GM23338 (cell line): Measurements from ENCODE around the gene FAU. TPM values are rescaled to one million over a fixed set of nuclear protein-coding genes. Genes with fewer than 3 reads are reported as not detected.

Source experiments
- ATAC-seq: fragments of 200-7000 bp; cut with Tn5 transposase; 3 replicates; pipeline ENCODE4 v1.9.1; 2020
- DNase-seq: peaks from one replicate; pipeline ENCODE4 v3.0.0-alpha.2; 2015; ENCODE audit warnings: low spot score
- H2AFZ ChIP-seq: fragments of 200-600 bp; sonication (generic); 2 replicates; pipeline ENCODE4 v1.8.0; 2016; ENCODE audit warnings: antibody characterized with exemption, mild to moderate bottlenecking, moderate library complexity
- H3F3A ChIP-seq: fragments of 200-600 bp; sonication (generic); replicated peaks from 2 replicates; pipeline ENCODE4 v1.8.0; 2017; ENCODE audit warnings: antibody characterized with exemption, mixed run types, low read depth
- H3K27ac ChIP-seq: fragments of 200-600 bp; sonication (generic); 2 replicates; pipeline ENCODE4 v1.6.1; 2016; ENCODE audit warnings: low read depth
- H3K27me3 ChIP-seq: fragments of 200-600 bp; sonication (generic); 2 replicates; pipeline ENCODE4 v1.8.0; 2016; ENCODE audit warnings: mild to moderate bottlenecking, mixed run types, moderate library complexity; ENCODE audit not compliant: insufficient read depth
- H3K36me3 ChIP-seq: fragments of 200-600 bp; sonication (generic); 2 replicates; pipeline ENCODE4 v1.8.0; 2016; ENCODE audit warnings: mild to moderate bottlenecking; ENCODE audit not compliant: insufficient read depth
- H3K4me1 ChIP-seq: fragments of 200-600 bp; sonication (generic); 2 replicates; pipeline ENCODE4 v1.8.0; 2016; ENCODE audit warnings: mild to moderate bottlenecking, moderate library complexity; ENCODE audit not compliant: insufficient read depth
- H3K4me2 ChIP-seq: fragments of 200-600 bp; sonication (generic); 2 replicates; pipeline ENCODE4 v1.7.1; 2017; ENCODE audit warnings: mixed run types
- H3K4me3 ChIP-seq: fragments of 200-600 bp; sonication (generic); 2 replicates; pipeline ENCODE4 v1.6.1; 2016; ENCODE audit warnings: mixed run types
- H3K79me2 ChIP-seq: fragments of 200-600 bp; sonication (generic); replicated peaks from 2 replicates; pipeline ENCODE4 v1.8.0; 2017; ENCODE audit warnings: mild to moderate bottlenecking; ENCODE audit not compliant: insufficient read depth
- H3K9me2 ChIP-seq: fragments of 200-600 bp; sonication (generic); 2 replicates; pipeline ENCODE4 v1.8.0; 2017; ENCODE audit not compliant: insufficient read depth
- H4K20me1 ChIP-seq: fragments of 200-600 bp; sonication (generic); replicated peaks from 2 replicates; pipeline ENCODE4 v1.8.0; 2017; ENCODE audit warnings: mild to moderate bottlenecking; ENCODE audit not compliant: insufficient read depth
- H3K27ac Mint-ChIP-seq: 2 replicates; pipeline ENCODE4 v1.8.0; 2020; ENCODE audit warnings: inconsistent platforms, mild to moderate bottlenecking, moderate library complexity, mixed read lengths
- H3K27me3 Mint-ChIP-seq: 3 replicates; pipeline ENCODE4 v1.8.0; 2022; ENCODE audit warnings: low read depth, mild to moderate bottlenecking, moderate library complexity, mixed read lengths, inconsistent platforms; ENCODE audit not compliant: insufficient read depth, poor library complexity
- H3K36me3 Mint-ChIP-seq: 3 replicates; pipeline ENCODE4 v1.8.0; 2021; ENCODE audit warnings: low read depth, mild to moderate bottlenecking, inconsistent platforms, moderate library complexity, mixed read lengths
- H3K4me1 Mint-ChIP-seq: 3 replicates; pipeline ENCODE4 v1.8.0; 2020; ENCODE audit warnings: mild to moderate bottlenecking, inconsistent platforms, mixed read lengths
- H3K4me3 Mint-ChIP-seq: 3 replicates; pipeline ENCODE4 v1.8.0; 2021; ENCODE audit warnings: moderate library complexity, mild to moderate bottlenecking, inconsistent platforms, mixed read lengths
- H3K9me3 Mint-ChIP-seq: 3 replicates; pipeline ENCODE4 v1.8.0; 2020; ENCODE audit warnings: moderate library complexity, mild to moderate bottlenecking, inconsistent platforms, mixed read lengths
- CREB1 ChIP-seq: fragments of 250-450 bp; sonication (Bioruptor Pico); IDR thresholded peaks from 2 replicates; pipeline ENCODE4 v1.5.0; 2020; ENCODE audit warnings: low read depth, mild to moderate bottlenecking, moderate library complexity
- CTCF ChIP-seq, 2 experiments: fragments of 200-600 bp in 1 of 2; sonication (generic) in 1 of 2; conservative IDR thresholded peaks; 2 replicates each; pipeline versions ENCODE4 v1.5.1 to v1.6.1; 2016 to 2017; ENCODE audit warnings: antibody characterized with exemption in 2 of 2, low read depth in 2 of 2, mild to moderate bottlenecking in 2 of 2, moderate library complexity in 1 of 2
- ETS1 ChIP-seq: IDR thresholded peaks from 2 replicates; pipeline ENCODE4 v1.6.1; 2016; ENCODE audit warnings: antibody characterized with exemption
- EZH2 ChIP-seq: fragments of 200-600 bp; sonication (generic); IDR thresholded peaks from one replicate; pipeline ENCODE4 v1.8.0; 2017; ENCODE audit warnings: antibody characterized with exemption, mild to moderate bottlenecking, low read depth; ENCODE audit not compliant: unreplicated experiment
- EZH2phosphoT487 ChIP-seq: fragments of 200-600 bp; sonication (generic); IDR thresholded peaks from one replicate; pipeline ENCODE4 v1.8.1; 2018; ENCODE audit warnings: antibody characterized with exemption; ENCODE audit not compliant: unreplicated experiment
- JUNB ChIP-seq: IDR thresholded peaks from one replicate; pipeline ENCODE4 v1.6.1; 2016; ENCODE audit warnings: antibody characterized with exemption; ENCODE audit not compliant: unreplicated experiment
- NANOG ChIP-seq: IDR thresholded peaks from 2 replicates; pipeline ENCODE4 v1.6.1; 2016; ENCODE audit warnings: antibody characterized with exemption, borderline replicate concordance
- POLR2AphosphoS5 ChIP-seq: IDR thresholded peaks from 2 replicates; pipeline ENCODE4 v1.6.1; 2016; ENCODE audit warnings: antibody characterized with exemption, low read depth
- REST ChIP-seq: IDR thresholded peaks from one replicate; pipeline ENCODE4 v1.6.1; 2018; ENCODE audit warnings: antibody characterized with exemption; ENCODE audit not compliant: unreplicated experiment
- STAT1 ChIP-seq: IDR thresholded peaks from one replicate; pipeline ENCODE4 v1.6.1; 2016; ENCODE audit warnings: antibody characterized with exemption; ENCODE audit not compliant: unreplicated experiment
- ZNF114 ChIP-seq: fragments of 250-450 bp; sonication (Bioruptor Pico); IDR thresholded peaks from 2 replicates; pipeline ENCODE4 v1.5.0; 2020; ENCODE audit warnings: mild to moderate bottlenecking, moderate library complexity
- ZNF331 ChIP-seq: fragments of 250-450 bp; sonication (Bioruptor Pico); IDR thresholded peaks from 2 replicates; pipeline ENCODE4 v1.5.0; 2020; ENCODE audit warnings: low read depth, mild to moderate bottlenecking, moderate library complexity
- ZNF462 ChIP-seq: fragments of 250-450 bp; sonication (Bioruptor Pico); IDR thresholded peaks from 2 replicates; pipeline ENCODE4 v1.5.0; 2020; ENCODE audit warnings: mild to moderate bottlenecking, moderate library complexity
- polyA plus RNA-seq: library from polyadenylated mRNA; unstranded; fragments of >200 nt; fragmentation: Nextera tagmentation; extraction: Ambion mirVana; gene quantifications from 2 replicates; pipeline ENCODE4 v1.2.1, GENCODE V29; 2016
- total RNA-seq: library from RNA; depleted of rRNA; stranded (reverse); fragments of >200 nt; shearing (Covaris generic); gene quantifications from 2 replicates; pipeline ENCODE4 v1.2.3, GENCODE V29; 2014

Gene FAU
- total and polyA plus RNA-seq, 2 experiments from 2014 or later, result 262 to 1,177 TPM

GRCh38 chr11:65071907-65072630 is 49.9 kb downstream of the FAU start:
- Histone ChIP-seq H3K4me2 (no peak overlapping the region), H2AFZ (no peak overlapping the region), H3K4me3 (no peak overlapping the region), H4K20me1 (peaks cover under 1% of the 10 kb centered on the region), H3F3A (no peaks in the 10 kb centered on the region), H3K79me2 (peaks cover 2% of the 10 kb centered on the region; the same call in 1 of the 2 replicates), H3K4me1 (peaks cover 5% of the 10 kb centered on the region), H3K36me3 (no peaks in the 10 kb centered on the region), H3K9me2 (no peaks in the 10 kb centered on the region), H3K27ac (no peak overlapping the region), H3K27me3 (no peaks in the 10 kb centered on the region)
- peaks cover 17% of the 10 kb centered on the region for H3K36me3 Mint-ChIP-seq
- H3K4me3 Mint-ChIP-seq, result no peak overlapping the region
- DNase-seq, result no peak
- H3K9me3 Mint-ChIP-seq, result no peaks in the 10 kb centered on the region
- no peak for ATAC-seq
- H3K4me1 Mint-ChIP-seq, result peaks cover 15% of the 10 kb centered on the region
- TF ChIP-seq ZNF331 (CRISPR knock-in tag) (no peak), ETS1 (no peak), POLR2AphosphoS5 (no peak), NANOG (no peak), EZH2phosphoT487 (no peak), JUNB (no peak), ZNF462 (CRISPR knock-in tag) (no peak), CREB1 (CRISPR knock-in tag) (no peak), EZH2 (no peak), ZNF114 (CRISPR knock-in tag) (no peak), REST (no peak), CTCF (conservative IDR thresholded peaks at IDR 0.05; ENCODE audit: low read depth in 2 of 2) (no peak), STAT1 (no peak)
- H3K27me3 Mint-ChIP-seq, result peaks cover 15% of the 10 kb centered on the region
- H3K27ac Mint-ChIP-seq, result no peak overlapping the region
